Chondrocyte (in vitro differentiated cells): ENCODE measurements around the gene CLDN22. TPM values are rescaled to one million over a fixed set of nuclear protein-coding genes. Genes with fewer than 3 reads are reported as not detected.

Experiments
- DNase-seq: peaks from one replicate; pipeline ENCODE4 v3.0.0; 2021; ENCODE audit warnings: mixed read lengths, low spot score
- H3K27ac Mint-ChIP-seq: one replicate; pipeline ENCODE4 v1.8.0; 2021; ENCODE audit warnings: mild to moderate bottlenecking, moderate library complexity, mixed read lengths; ENCODE audit not compliant: unreplicated experiment
- H3K27me3 Mint-ChIP-seq: 2 replicates; pipeline ENCODE4 v1.8.0; 2021; ENCODE audit warnings: low read depth, mixed read lengths
- H3K36me3 Mint-ChIP-seq: 2 replicates; pipeline ENCODE4 v1.8.0; 2021; ENCODE audit warnings: low read depth, mixed read lengths
- H3K4me1 Mint-ChIP-seq: 2 replicates; pipeline ENCODE4 v1.8.0; 2021; ENCODE audit warnings: low read depth, mild to moderate bottlenecking, mixed read lengths
- H3K4me3 Mint-ChIP-seq: one replicate; pipeline ENCODE4 v1.8.0; 2021; ENCODE audit warnings: mild to moderate bottlenecking, moderate library complexity, mixed read lengths; ENCODE audit not compliant: unreplicated experiment
- H3K9me3 Mint-ChIP-seq: 2 replicates; pipeline ENCODE4 v1.8.0; 2021; ENCODE audit warnings: low read depth, mixed read lengths
- total RNA-seq: library from RNA; stranded (reverse); gene quantifications from 3 replicates; pipeline ENCODE4 v1.2.1, GENCODE V29; 2021
- TF ChIP-seq, protein P1 (sequence below): fragments of 200-600 bp; sonication (generic); IDR thresholded peaks from 2 replicates; pipeline ENCODE4 v1.5.0; 2021; ENCODE audit warnings: antibody characterized with exemption, mild to moderate bottlenecking, moderate library complexity

The CLDN22 gene
- total RNA-seq, 1 donor from 2014 or later: not detected

DNA sequence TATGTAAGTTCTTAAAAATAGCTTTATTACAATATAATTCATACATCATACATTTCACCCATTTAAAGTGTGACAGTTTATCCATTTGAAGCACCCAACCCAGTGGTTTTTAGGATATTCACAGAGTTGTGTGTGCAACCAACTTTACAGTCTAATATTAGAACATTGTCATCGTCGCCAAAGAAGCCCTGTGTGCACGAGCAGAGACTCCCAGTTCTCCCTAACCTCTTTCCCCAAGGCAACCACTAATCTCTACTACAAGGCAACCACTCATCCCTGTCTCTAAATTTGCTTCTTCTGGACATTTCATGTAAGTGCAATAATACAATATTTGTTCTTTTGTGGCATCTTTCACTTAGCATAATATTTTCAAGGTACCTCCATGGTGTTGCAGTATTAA, 47.7 kb downstream of the CLDN22 start:
- no peak for DNase-seq
- Mint-ChIP-seq H3K27me3 (no peaks in the 10 kb centered on the region), H3K9me3 (peaks cover 27% of the 10 kb centered on the region), H3K4me1 (no peaks in the 10 kb centered on the region), H3K27ac (no peak overlapping the region), H3K4me3 (no peak overlapping the region), H3K36me3 (peaks cover 41% of the 10 kb centered on the region)
- TF ChIP-seq, protein P1, sequence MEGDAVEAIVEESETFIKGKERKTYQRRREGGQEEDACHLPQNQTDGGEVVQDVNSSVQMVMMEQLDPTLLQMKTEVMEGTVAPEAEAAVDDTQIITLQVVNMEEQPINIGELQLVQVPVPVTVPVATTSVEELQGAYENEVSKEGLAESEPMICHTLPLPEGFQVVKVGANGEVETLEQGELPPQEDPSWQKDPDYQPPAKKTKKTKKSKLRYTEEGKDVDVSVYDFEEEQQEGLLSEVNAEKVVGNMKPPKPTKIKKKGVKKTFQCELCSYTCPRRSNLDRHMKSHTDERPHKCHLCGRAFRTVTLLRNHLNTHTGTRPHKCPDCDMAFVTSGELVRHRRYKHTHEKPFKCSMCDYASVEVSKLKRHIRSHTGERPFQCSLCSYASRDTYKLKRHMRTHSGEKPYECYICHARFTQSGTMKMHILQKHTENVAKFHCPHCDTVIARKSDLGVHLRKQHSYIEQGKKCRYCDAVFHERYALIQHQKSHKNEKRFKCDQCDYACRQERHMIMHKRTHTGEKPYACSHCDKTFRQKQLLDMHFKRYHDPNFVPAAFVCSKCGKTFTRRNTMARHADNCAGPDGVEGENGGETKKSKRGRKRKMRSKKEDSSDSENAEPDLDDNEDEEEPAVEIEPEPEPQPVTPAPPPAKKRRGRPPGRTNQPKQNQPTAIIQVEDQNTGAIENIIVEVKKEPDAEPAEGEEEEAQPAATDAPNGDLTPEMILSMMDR: no peak

DNA sequence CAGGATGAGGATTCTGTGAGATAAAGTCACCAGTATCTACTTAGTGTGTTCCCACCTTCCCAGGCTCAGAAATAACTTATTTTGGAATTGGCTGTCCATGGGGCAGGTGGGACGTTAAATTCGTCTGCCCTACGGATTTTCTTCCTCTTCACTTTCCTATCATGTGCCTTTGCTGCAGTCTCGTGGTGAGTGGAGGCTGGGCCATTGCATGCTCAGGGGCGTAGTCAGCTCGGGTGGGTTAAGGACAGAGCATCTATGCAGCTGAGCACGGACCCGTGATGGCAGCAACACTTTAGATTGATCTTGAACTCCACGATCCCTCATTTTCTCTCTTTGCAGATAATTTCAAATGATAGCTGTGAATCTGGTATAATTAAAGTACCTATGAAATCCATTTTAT, 51.5 kb downstream of the CLDN22 start:
- H3K27me3 Mint-ChIP-seq: no peaks in the 10 kb centered on the region
- no peak overlapping the region for H3K4me3 Mint-ChIP-seq
- no peaks in the 10 kb centered on the region for H3K9me3 Mint-ChIP-seq
- TF ChIP-seq, protein P1: no peak
- H3K4me1 Mint-ChIP-seq: peaks cover 5% of the 10 kb centered on the region
- peaks cover 28% of the 10 kb centered on the region for H3K36me3 Mint-ChIP-seq
- H3K27ac Mint-ChIP-seq: no peak overlapping the region
- no peak for DNase-seq

Other genes with a start within 250 kb of the CLDN22 start
- 41.5 to 54.5 TPM (median 48.0 TPM) in 3 replicates for gene WWC2, start 221.0 kb downstream of the CLDN22 start, total RNA-seq
- gene CLDN24, start 2.1 kb upstream of the CLDN22 start, total RNA-seq: not detected in 3 replicates
- 9.4 to 11.8 TPM (median 10.7 TPM) in 3 replicates for gene CDKN2AIP, start 124.4 kb upstream of the CLDN22 start, total RNA-seq
- gene ING2, start 184.8 kb upstream of the CLDN22 start, total RNA-seq: 10.3 to 14.2 TPM (median 11.0 TPM) in 3 replicates